SK-N-SH treated with all-trans-retinoic acid at 6 μM for 48 hours (cell line): ENCODE results near the gene AOX1.

ENCODE experiments used
- BACH2 ChIP-seq: fragments of 250-450 bp; sonication (Bioruptor Pico); IDR thresholded peaks from 2 replicates; pipeline ENCODE4 v1.9.0; 2021; ENCODE audit warnings: mild to moderate bottlenecking, borderline replicate concordance
- ESRRG ChIP-seq: fragments of 250-450 bp; sonication (Bioruptor Pico); IDR thresholded peaks from 2 replicates; pipeline ENCODE4 v1.6.1; 2021; ENCODE audit warnings: mild to moderate bottlenecking
- PPARA ChIP-seq: fragments of 250-450 bp; sonication (Bioruptor Pico); IDR thresholded peaks from 2 replicates; pipeline ENCODE4 v1.5.0; 2020; ENCODE audit warnings: mild to moderate bottlenecking, borderline replicate concordance
- RARB ChIP-seq: fragments of 250-450 bp; sonication (Bioruptor Pico); IDR thresholded peaks from 2 replicates; pipeline ENCODE4 v1.8.0; 2021; ENCODE audit warnings: mild to moderate bottlenecking, moderate library complexity
- ZFP3 ChIP-seq: fragments of 250-450 bp; sonication (Bioruptor Pico); IDR thresholded peaks from 2 replicates; pipeline ENCODE4 v1.5.0; 2020; ENCODE audit warnings: mild to moderate bottlenecking, moderate library complexity
- ZFP30 ChIP-seq: fragments of 450-650 bp; formaldehyde crosslinking; IDR thresholded peaks from 2 replicates; pipeline ENCODE4 v1.5.0; 2022; ENCODE audit warnings: mild to moderate bottlenecking, moderate library complexity
- ZNF70 ChIP-seq: fragments of 450-650 bp; formaldehyde crosslinking; IDR thresholded peaks from 2 replicates; pipeline ENCODE4 v1.5.0; 2020; ENCODE audit warnings: mild to moderate bottlenecking, moderate library complexity
- TF ChIP-seq, protein P1 (sequence below): fragments of 250-450 bp; sonication (Bioruptor Pico); IDR thresholded peaks from 2 replicates; pipeline ENCODE4 v1.8.0; 2020; ENCODE audit warnings: mild to moderate bottlenecking, moderate library complexity, borderline replicate concordance
- TF ChIP-seq, protein P2 (sequence below): fragments of 250-450 bp; sonication (Bioruptor Pico); IDR thresholded peaks from 2 replicates; pipeline ENCODE4 v1.5.1; 2020; ENCODE audit warnings: low read depth, mild to moderate bottlenecking, moderate library complexity

DNA sequence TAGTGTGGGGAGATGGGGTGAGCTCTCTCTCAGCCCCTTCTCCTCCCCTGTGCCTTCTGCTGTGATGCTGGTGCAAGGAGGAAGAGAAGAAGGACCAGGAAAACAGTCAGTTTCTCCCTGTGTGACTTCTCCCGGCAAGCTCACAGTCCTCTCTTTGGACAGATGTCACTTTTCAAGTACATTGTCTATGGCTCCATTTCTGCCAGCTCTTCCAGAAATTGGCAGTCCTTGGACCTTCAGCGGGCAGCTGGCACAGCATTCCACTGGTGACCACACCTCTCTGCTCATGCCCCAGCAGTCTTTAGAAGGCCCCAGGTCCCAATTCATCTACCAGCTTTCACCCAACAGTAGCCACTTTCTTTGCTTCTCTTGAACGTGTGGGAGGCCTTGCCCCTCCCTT, 63.9 kb downstream of the AOX1 start:
- TF ChIP-seq, protein P1, sequence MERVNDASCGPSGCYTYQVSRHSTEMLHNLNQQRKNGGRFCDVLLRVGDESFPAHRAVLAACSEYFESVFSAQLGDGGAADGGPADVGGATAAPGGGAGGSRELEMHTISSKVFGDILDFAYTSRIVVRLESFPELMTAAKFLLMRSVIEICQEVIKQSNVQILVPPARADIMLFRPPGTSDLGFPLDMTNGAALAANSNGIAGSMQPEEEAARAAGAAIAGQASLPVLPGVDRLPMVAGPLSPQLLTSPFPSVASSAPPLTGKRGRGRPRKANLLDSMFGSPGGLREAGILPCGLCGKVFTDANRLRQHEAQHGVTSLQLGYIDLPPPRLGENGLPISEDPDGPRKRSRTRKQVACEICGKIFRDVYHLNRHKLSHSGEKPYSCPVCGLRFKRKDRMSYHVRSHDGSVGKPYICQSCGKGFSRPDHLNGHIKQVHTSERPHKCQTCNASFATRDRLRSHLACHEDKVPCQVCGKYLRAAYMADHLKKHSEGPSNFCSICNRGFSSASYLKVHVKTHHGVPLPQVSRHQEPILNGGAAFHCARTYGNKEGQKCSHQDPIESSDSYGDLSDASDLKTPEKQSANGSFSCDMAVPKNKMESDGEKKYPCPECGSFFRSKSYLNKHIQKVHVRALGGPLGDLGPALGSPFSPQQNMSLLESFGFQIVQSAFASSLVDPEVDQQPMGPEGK: no peak
- TF ChIP-seq PPARA (CRISPR knock-in tag) (no peak), ESRRG (CRISPR knock-in tag) (no peak), ZFP30 (CRISPR knock-in tag) (no peak), RARB (CRISPR knock-in tag) (no peak), BACH2 (CRISPR knock-in tag) (no peak), ZFP3 (no peak), ZNF70 (no peak)
- TF ChIP-seq, protein P2, sequence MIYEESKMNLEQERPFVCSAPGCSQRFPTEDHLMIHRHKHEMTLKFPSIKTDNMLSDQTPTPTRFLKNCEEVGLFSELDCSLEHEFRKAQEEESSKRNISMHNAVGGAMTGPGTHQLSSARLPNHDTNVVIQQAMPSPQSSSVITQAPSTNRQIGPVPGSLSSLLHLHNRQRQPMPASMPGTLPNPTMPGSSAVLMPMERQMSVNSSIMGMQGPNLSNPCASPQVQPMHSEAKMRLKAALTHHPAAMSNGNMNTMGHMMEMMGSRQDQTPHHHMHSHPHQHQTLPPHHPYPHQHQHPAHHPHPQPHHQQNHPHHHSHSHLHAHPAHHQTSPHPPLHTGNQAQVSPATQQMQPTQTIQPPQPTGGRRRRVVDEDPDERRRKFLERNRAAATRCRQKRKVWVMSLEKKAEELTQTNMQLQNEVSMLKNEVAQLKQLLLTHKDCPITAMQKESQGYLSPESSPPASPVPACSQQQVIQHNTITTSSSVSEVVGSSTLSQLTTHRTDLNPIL (CRISPR knock-in tag): no peak
